VCaP (cell line): ENCODE results near the gene FIGN.

Experiments used
- H3K27ac ChIP-seq: fragments of 450-650 bp; 2 replicates; pipeline ENCODE4 v1.5.1; 2017
- CTCF ChIP-seq: fragments of 450-650 bp; conservative IDR thresholded peaks from 2 replicates; pipeline ENCODE4 v1.5.1; 2017; ENCODE audit warnings: mild to moderate bottlenecking, moderate library complexity

The FIGN gene

GRCh38 chr2:163756588-163756987 is 20.8 kb upstream of the FIGN start:
- TF ChIP-seq CTCF, result no peak
- H3K27ac ChIP-seq, result no peak overlapping the region

- H3K27ac ChIP-seq, result no peak overlapping the region
- TF ChIP-seq CTCF, result no peak
These were observed 19.6 kb upstream of the FIGN start for GRCh38 chr2:163755366-163755765.

GRCh38 chr2:163753726-163754125 is 17.9 kb upstream of the FIGN start:
- no peak overlapping the region for H3K27ac ChIP-seq
- no peak for TF ChIP-seq CTCF

GRCh38 chr2:163752267-163752666 is 16.5 kb upstream of the FIGN start:
- no peak for TF ChIP-seq CTCF
- no peak overlapping the region for H3K27ac ChIP-seq

- H3K27ac ChIP-seq, result no peak overlapping the region
These were observed 15.9 kb upstream of the FIGN start for GRCh38 chr2:163751696-163752095.

GRCh38 chr2:163748420-163748819 is 12.6 kb upstream of the FIGN start:
- no peak for TF ChIP-seq CTCF
- H3K27ac ChIP-seq, result no peak overlapping the region

More at GRCh38 chr2:163751696-163752095, 15.9 kb upstream of the FIGN start:
- TF ChIP-seq CTCF, result no peak

- no peak overlapping the region for H3K27ac ChIP-seq
- TF ChIP-seq CTCF, result no peak
These were observed 5.6 kb upstream of the FIGN start for GRCh38 chr2:163741435-163741834.

GRCh38 chr2:163737563-163737962 is 1.8 kb upstream of the FIGN start:
- TF ChIP-seq CTCF, result no peak
- H3K27ac ChIP-seq, result no peak overlapping the region
